Stomach (tissue), 19 donors: ENCODE measurements around the gene WWC2. TPM values are rescaled to one million over a fixed set of nuclear protein-coding genes. Genes with fewer than 3 reads are reported as not detected.

Source experiments
- DNase-seq, 2 donors: peaks; one replicate each; pipeline versions ENCODE4 v3.0.0 to v3.0.0-alpha.2; 2013 to 2019
- H3K27ac ChIP-seq, 5 donors: fragments of 200-600 bp in 4 of 5; sonication (generic) in 4 of 5; one replicate each; pipeline ENCODE4 v1.5.1; 2013 to 2019; ENCODE audit warnings: mild to moderate bottlenecking in 1 of 5, moderate library complexity in 1 of 5
- H3K27me3 ChIP-seq, 3 donors: fragments of 200-600 bp; sonication (generic); one replicate each; pipeline ENCODE4 v1.5.1; 2017 to 2019; ENCODE audit warnings: mixed run types in 1 of 3
- H3K36me3 ChIP-seq, 4 donors: fragments of 200-600 bp; sonication (generic); 1 replicate in 3 of 4; 2 replicates in 1 of 4; pipeline ENCODE4 v1.5.1; 2016 to 2019
- H3K4me1 ChIP-seq, 4 donors: fragments of 200-600 bp; sonication (generic); one replicate each; pipeline ENCODE4 v1.5.1; 2016 to 2019
- H3K4me3 ChIP-seq, 4 donors: fragments of 200-600 bp; sonication (generic) in 3 of 4; one replicate each; pipeline ENCODE4 v1.5.1; 2016 to 2019; ENCODE audit warnings: mild to moderate bottlenecking in 1 of 4
- H3K9me3 ChIP-seq, 4 donors: fragments of 200-600 bp; sonication (generic); one replicate each; pipeline ENCODE4 v1.5.1; 2016 to 2019
- CTCF ChIP-seq, 7 experiments: fragments of 450-650 bp in 4 of 7; fragments of 200-600 bp in 3 of 7; sonication (generic) in 3 of 7; IDR thresholded peaks; one replicate each; pipeline ENCODE4 v1.5.1; 2016 to 2019; ENCODE audit warnings: antibody characterized with exemption in 7 of 7, control low read depth in 2 of 7, mild to moderate bottlenecking in 1 of 7
- EP300 ChIP-seq: sonication (generic); formaldehyde crosslinking; IDR thresholded peaks from one replicate; pipeline ENCODE4 v1.6.1; 2017; ENCODE audit warnings: antibody characterized with exemption
- POLR2A ChIP-seq, 4 donors: fragments of 450-650 bp; IDR thresholded peaks; one replicate each; pipeline ENCODE4 v1.6.1; 2016; ENCODE audit warnings: antibody characterized with exemption in 4 of 4, control low read depth in 2 of 4, mild to moderate bottlenecking in 1 of 4, moderate library complexity in 1 of 4
- POLR2AphosphoS5 ChIP-seq, 3 donors: sonication (generic); formaldehyde crosslinking; IDR thresholded peaks; one replicate each; pipeline ENCODE4 v1.6.1; 2016; ENCODE audit warnings: antibody characterized with exemption in 3 of 3
- WGBS, 5 donors: extraction: QIAGEN DNeasy Blood & Tissue Kit in 3 of 5; methylation state at CpG; one replicate each; pipeline versions ENCODE4 v1.1.5 to v1.1.7; 2013 to 2018; 5-methylcytosine and 5-hydroxymethylcytosine counted together
- intact Hi-C: fragments of 100-400 bp; cut with DNase I; formaldehyde crosslinking; loops from one replicate; pipeline ENCODE4 v1.15.1; 2023; ENCODE audit warnings: low total_unique reads
- long read RNA-seq, 10 donors: transcript quantifications; one replicate each; lab custom pipeline, GENCODE V29; 2026
- polyA plus RNA-seq, 3 donors: library from polyadenylated mRNA; stranded (reverse); fragments of 200-250 nt; gene quantifications; one replicate each; pipeline ENCODE4 v1.2.3, GENCODE V29; 2013
- total RNA-seq, 5 donors: library from RNA; depleted of rRNA; stranded (reverse); fragments of >200 nt; gene quantifications; one replicate each; pipeline versions ENCODE4 v1.1.0 to v1.2.3, GENCODE V29; 2014 to 2016
- donor health status: healthy with polysubstance abuse.
- donor health status: Bipolar disorder and iron deficiency.
- donor health status: healthy.

Gene WWC2
- 10 to 100 TPM; 30.9 to 59.1 (median 35.4) TPM for total RNA-seq
- 1 to 10 TPM; 2.6 to 6.0 (median 4.9) TPM for polyA plus RNA-seq
- long read RNA-seq, donor 1, full-length matches to known transcripts = 1 of 1 reads
- long read RNA-seq, donor 1, partial matches to known transcripts = 0 of 1 reads
- long read RNA-seq, donor 1, other reads (novel, unspliced or antisense) = 0 of 1 reads
- long read RNA-seq, donor 2 = 0 reads
- long read RNA-seq, donor 3 = 0 reads
- long read RNA-seq, donor 4 = 0 reads
- long read RNA-seq, donor 5, partial matches to known transcripts = 0 of 1 reads
- long read RNA-seq, donor 5, other reads (novel, unspliced or antisense) = 0 of 1 reads
- long read RNA-seq, donor 6, full-length matches to known transcripts = 2 of 2 reads
- long read RNA-seq, donor 6, partial matches to known transcripts = 0 of 2 reads
- long read RNA-seq, donor 6, other reads (novel, unspliced or antisense) = 0 of 2 reads
- long read RNA-seq, donor 7 = 0 reads
- long read RNA-seq, donor 8, partial matches to known transcripts = 0 of 1 reads
- long read RNA-seq, donor 8, other reads (novel, unspliced or antisense) = 0 of 1 reads
- long read RNA-seq, donor 9 = 0 reads
- long read RNA-seq, donor 10 = 0 reads

- DNase-seq = peak; percentile 91 to 97
- Histone ChIP-seq H3K4me1 (peaks cover 18 to 41% (median 30%) of the 10 kb centered on the region in 4 donors), H3K27ac (peak within 1 kb of the TSS; percentile 92 to 98 (median 97)), H3K36me3 (no peaks in the 10 kb centered on the region), H3K9me3 (no peaks in the 10 kb centered on the region), H3K27me3 (peaks cover 0 to 28% (median 0%) of the 10 kb centered on the region in 3 donors), H3K4me3 (peak within 1 kb of the TSS; percentile 73 to 90 (median 88))
- WGBS, 5 donors = 0 to 1% (median 0%) methylated on average over 60 to 102 of the region's 102 CpGs
- intact Hi-C loops = no loop called here
- TF ChIP-seq CTCF (IDR thresholded peaks at IDR 0.05) = peak in 2 of 7 experiments; percentile 11 to 26
- TF ChIP-seq POLR2AphosphoS5 (IDR thresholded peaks at IDR 0.05) = peak; percentile 31 to 89 (median 87)
- no peak for TF ChIP-seq EP300
- peak in 1 of 4 donors; percentile 36 for TF ChIP-seq POLR2A (IDR thresholded peaks at IDR 0.05)
Observed at GRCh38 chr4:183098723-183099536, at the start of gene WWC2. TSS of gene WWC2 (plus strand) at chr4:183099257. CDS start at chr4:183099492, 235 bp downstream.

- peaks cover 0 to 7% (median 0%) of the 10 kb centered on the region in 4 donors for H3K4me1 ChIP-seq
- WGBS, 5 donors = 74 to 91% (median 81%) methylated on average over 1 of the region's 1 CpG
- no peaks in the 10 kb centered on the region for H3K9me3 ChIP-seq
- no peaks in the 10 kb centered on the region for H3K36me3 ChIP-seq
- no peak for TF ChIP-seq CTCF (IDR thresholded peaks at IDR 0.05)
- TF ChIP-seq POLR2A (IDR thresholded peaks at IDR 0.05) = no peak
- TF ChIP-seq EP300 = no peak
- no peak for TF ChIP-seq POLR2AphosphoS5 (IDR thresholded peaks at IDR 0.05)
- H3K4me3 ChIP-seq = no peak overlapping the region
- no peaks in the 10 kb centered on the region for H3K27me3 ChIP-seq
- no peak overlapping the region for H3K27ac ChIP-seq
- no peak for DNase-seq
- intact Hi-C loops = no loop called here
Observed at GRCh38 chr4:183053681-183054080, 45.4 kb upstream of the WWC2 start.

GRCh38 chr4:183057255-183057654, 41.8 kb upstream of the WWC2 start:
- Histone ChIP-seq H3K27ac (no peak overlapping the region), H3K36me3 (no peaks in the 10 kb centered on the region), H3K27me3 (no peaks in the 10 kb centered on the region), H3K4me3 (no peak overlapping the region), H3K9me3 (peaks cover 0 to 7% (median 0%) of the 10 kb centered on the region in 4 donors), H3K4me1 (peaks cover 0 to 7% (median 0%) of the 10 kb centered on the region in 4 donors)
- 17 to 42% (median 27%) methylated on average over 6 of the region's 6 CpGs for WGBS, 5 donors
- DNase-seq = no peak
- TF ChIP-seq CTCF (IDR thresholded peaks at IDR 0.05) (no peak), POLR2AphosphoS5 (IDR thresholded peaks at IDR 0.05) (no peak), EP300 (no peak), POLR2A (IDR thresholded peaks at IDR 0.05) (no peak)
- intact Hi-C loops = no loop called here

DNA sequence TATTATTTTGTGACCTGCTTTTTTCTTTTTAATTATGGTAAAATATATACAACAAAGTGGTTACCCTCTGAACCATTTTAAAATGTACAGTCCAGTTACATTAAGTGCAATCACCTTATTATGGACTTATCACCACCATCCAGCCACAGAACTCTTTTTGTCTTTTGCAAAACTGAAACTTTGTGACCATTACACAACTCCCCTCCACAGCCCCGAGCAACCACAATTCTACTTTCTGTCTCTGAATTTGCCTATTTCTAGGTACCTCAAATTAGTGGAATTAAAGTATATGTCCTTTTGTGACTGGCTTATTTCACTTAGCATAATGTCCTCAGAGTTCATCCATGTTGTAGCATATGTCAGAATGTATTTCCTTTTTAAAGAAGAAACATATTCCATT, 39.3 kb upstream of the WWC2 start:
- Histone ChIP-seq H3K27me3 (no peaks in the 10 kb centered on the region), H3K27ac (no peak overlapping the region), H3K36me3 (no peaks in the 10 kb centered on the region), H3K4me1 (peaks cover 0 to 7% (median 0%) of the 10 kb centered on the region in 4 donors), H3K9me3 (peaks cover 0 to 14% (median 0%) of the 10 kb centered on the region in 4 donors), H3K4me3 (no peak overlapping the region)
- no peak for TF ChIP-seq CTCF (IDR thresholded peaks at IDR 0.05)
- TF ChIP-seq POLR2AphosphoS5 (IDR thresholded peaks at IDR 0.05) = no peak
- TF ChIP-seq POLR2A (IDR thresholded peaks at IDR 0.05) = no peak
- TF ChIP-seq EP300 = no peak
- WGBS, 5 donors = 71 to 84% (median 76%) methylated on average over 1 of the region's 1 CpG
- intact Hi-C loops = no loop called here
- no peak for DNase-seq
